ENCODE data around the gene SHISAL2A. TPM values are rescaled to one million over a fixed set of nuclear protein-coding genes. Genes with fewer than 3 reads are reported as not detected.

SHISAL2A gene
- polyA plus RNA-seq (2013, experiment 1 of 2): 1.5 TPM
- polyA plus RNA-seq (2013, experiment 2 of 2): 1.7 TPM

DNA sequence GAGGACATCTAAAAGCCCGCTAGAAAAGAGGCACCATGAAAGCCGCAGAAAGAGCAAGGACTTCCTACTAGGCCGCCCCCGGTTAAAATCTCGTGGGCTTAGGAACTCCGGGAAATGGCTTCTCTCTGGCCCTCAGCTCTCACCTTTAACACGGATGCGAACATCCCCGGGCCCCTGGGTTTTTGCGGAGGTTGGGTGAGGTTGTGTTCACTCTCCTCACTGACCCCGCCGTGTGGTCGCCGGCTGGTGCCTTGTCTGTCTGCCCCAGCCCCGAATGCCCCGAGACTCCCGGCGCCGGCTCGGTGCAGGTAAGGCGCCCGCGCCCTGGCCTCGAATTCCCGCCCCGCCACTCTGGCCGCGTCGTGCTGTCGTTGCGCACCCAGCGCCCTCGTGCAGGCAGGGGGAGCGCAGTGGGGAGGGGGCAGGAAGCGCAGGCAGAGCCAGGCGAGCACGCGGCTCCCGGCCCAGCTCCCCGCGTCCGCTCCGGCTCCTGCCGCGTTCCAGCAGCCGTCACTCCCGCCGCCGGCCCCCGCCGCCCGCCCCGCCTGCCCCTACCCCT is at the start of gene SHISAL2A:
SHISAL2A (plus strand) TSS at position 437 of the 559 bp plus-strand sequence. CDS start 326 bp downstream, outside the sequence.
- DNase-seq (ENCODE audit: low spot score): peak; percentile 23
- H3K79me1 ChIP-seq (ENCODE audit: low read depth, low read length): no peaks in the 10 kb centered on the region
- H3K36me3 ChIP-seq (replicated peaks in 1 of 2; ENCODE audit: control insufficient read depth in 2 of 2, insufficient read depth in 2 of 2, low read length in 2 of 2): no peaks in the 10 kb centered on the region
- no peak within 1 kb of the TSS for H3K27ac ChIP-seq (replicated peaks; ENCODE audit: low read length)
- H2BK15ac ChIP-seq (ENCODE audit: low read length): peak within 1 kb of the TSS; percentile 81
- H3K4me2 ChIP-seq (ENCODE audit: insufficient read depth, low read length, poor library complexity, severe bottlenecking): peak within 1 kb of the TSS; percentile 79
- peak within 1 kb of the TSS in 1 of 2 donors; percentile 70 for H3K4me3 ChIP-seq (ENCODE audit: low read length in 2 of 2)
- H3K4me1 ChIP-seq (ENCODE audit: control insufficient read depth in 2 of 2, insufficient read depth in 1 of 2, low read depth in 1 of 2, low read length in 2 of 2): peaks cover 16 to 27% of the 10 kb centered on the region in 2 donors
- peak within 1 kb of the TSS; percentile 67 for H2BK120ac ChIP-seq (ENCODE audit: low read depth, low read length)
- peak within 1 kb of the TSS; percentile 58 for H3K14ac ChIP-seq (ENCODE audit: low read length)
- H3K18ac ChIP-seq (ENCODE audit: low read length): peak within 1 kb of the TSS; percentile 99
- peak within 1 kb of the TSS; percentile 45 for H3K23ac ChIP-seq (ENCODE audit: low read depth, low read length, poor library complexity)
- peak within 1 kb of the TSS; percentile 91 for H2BK12ac ChIP-seq (ENCODE audit: low read length)
- peak within 1 kb of the TSS; percentile 66 for H4K8ac ChIP-seq (ENCODE audit: low read depth, low read length)
- peak within 1 kb of the TSS; percentile 40 for H4K91ac ChIP-seq (ENCODE audit: low read depth, low read length, poor library complexity)
- H3K9ac ChIP-seq (ENCODE audit: low read depth, low read length, poor library complexity): peak within 1 kb of the TSS; percentile 91
- H2AK5ac ChIP-seq (ENCODE audit: low read depth, low read length): peak within 1 kb of the TSS; percentile 20
- no peak within 1 kb of the TSS for H3K4ac ChIP-seq (ENCODE audit: low read length)
- peaks cover 0 to 32% (median 3%) of the 10 kb centered on the region in 3 experiments for H3K27me3 ChIP-seq (ENCODE audit: control insufficient read depth in 3 of 3, insufficient read depth in 3 of 3, low read depth in 1 of 3, low read length in 3 of 3)
- H2AFZ ChIP-seq (ENCODE audit: low read length): peak within 1 kb of the TSS; percentile 48
- H3K9me3 ChIP-seq (replicated peaks in 1 of 2; ENCODE audit: control insufficient read depth in 2 of 2, insufficient read depth in 1 of 2, low read depth in 1 of 2, low read length in 2 of 2): peaks cover 2 to 5% of the 10 kb centered on the region in 2 donors
- no peak within 1 kb of the TSS for H2BK5ac ChIP-seq (ENCODE audit: low read length)
- WGBS, 2 donors (ENCODE audit: extremely low coverage in 2 of 2, insufficient read length in 2 of 2, insufficient replicate concordance in 1 of 2): no CpG with 5 or more reads among the region's 53 CpGs

DNA sequence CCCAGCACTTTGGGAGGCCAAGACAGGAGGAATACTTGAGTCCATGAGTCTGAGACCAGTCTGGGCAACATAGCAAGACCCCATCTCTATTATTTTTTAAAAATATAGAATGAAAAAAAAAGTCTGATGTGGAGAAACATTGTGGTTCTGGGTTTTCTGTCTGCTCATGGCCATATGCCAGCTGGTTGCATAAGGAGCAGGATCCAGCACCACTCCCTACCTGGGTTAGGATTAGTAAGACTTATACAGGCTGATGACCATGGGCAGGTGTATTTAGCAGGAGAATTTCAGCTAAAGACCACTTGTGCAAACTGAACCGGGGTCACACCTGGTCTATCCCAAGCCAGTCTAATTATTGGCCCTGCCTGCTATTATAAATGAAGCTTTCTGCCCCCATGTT is 47.5 kb upstream of the SHISAL2A start:
- H3K18ac ChIP-seq (ENCODE audit: low read length): no peak overlapping the region
- H2BK5ac ChIP-seq (ENCODE audit: low read length): no peak overlapping the region
- H3K27ac ChIP-seq (replicated peaks; ENCODE audit: low read length): no peak overlapping the region
- no peaks in the 10 kb centered on the region for H3K79me1 ChIP-seq (ENCODE audit: low read depth, low read length)
- H3K27me3 ChIP-seq (ENCODE audit: control insufficient read depth in 3 of 3, insufficient read depth in 3 of 3, low read depth in 1 of 3, low read length in 3 of 3): no peaks in the 10 kb centered on the region
- no peak overlapping the region for H3K4me3 ChIP-seq (ENCODE audit: low read length in 2 of 2)
- no peak overlapping the region for H2BK15ac ChIP-seq (ENCODE audit: low read length)
- H4K8ac ChIP-seq (ENCODE audit: low read depth, low read length): no peak overlapping the region
- no CpG with 5 or more reads among the region's 1 CpG for WGBS, 2 donors (ENCODE audit: extremely low coverage in 2 of 2, insufficient read length in 2 of 2, insufficient replicate concordance in 1 of 2)
- no peak overlapping the region for H3K4ac ChIP-seq (ENCODE audit: low read length)
- no peaks in the 10 kb centered on the region for H3K9me3 ChIP-seq (replicated peaks in 1 of 2; ENCODE audit: control insufficient read depth in 2 of 2, insufficient read depth in 1 of 2, low read depth in 1 of 2, low read length in 2 of 2)
- H3K4me2 ChIP-seq (ENCODE audit: insufficient read depth, low read length, poor library complexity, severe bottlenecking): no peak overlapping the region
- H2BK12ac ChIP-seq (ENCODE audit: low read length): no peak overlapping the region
- no peak overlapping the region for H2AK5ac ChIP-seq (ENCODE audit: low read depth, low read length)
- H3K23ac ChIP-seq (ENCODE audit: low read depth, low read length, poor library complexity): no peak overlapping the region
- DNase-seq (ENCODE audit: low spot score): no peak
- no peak overlapping the region for H2BK120ac ChIP-seq (ENCODE audit: low read depth, low read length)
- H3K4me1 ChIP-seq (ENCODE audit: control insufficient read depth in 2 of 2, insufficient read depth in 1 of 2, low read depth in 1 of 2, low read length in 2 of 2): peaks cover 15 to 20% of the 10 kb centered on the region in 2 donors
- H2AFZ ChIP-seq (ENCODE audit: low read length): no peak overlapping the region
- H4K91ac ChIP-seq (ENCODE audit: low read depth, low read length, poor library complexity): no peak overlapping the region
- no peaks in the 10 kb centered on the region for H3K36me3 ChIP-seq (replicated peaks in 1 of 2; ENCODE audit: control insufficient read depth in 2 of 2, insufficient read depth in 2 of 2, low read length in 2 of 2)
- H3K14ac ChIP-seq (ENCODE audit: low read length): no peak overlapping the region
- no peak overlapping the region for H3K9ac ChIP-seq (ENCODE audit: low read depth, low read length, poor library complexity)

DNA sequence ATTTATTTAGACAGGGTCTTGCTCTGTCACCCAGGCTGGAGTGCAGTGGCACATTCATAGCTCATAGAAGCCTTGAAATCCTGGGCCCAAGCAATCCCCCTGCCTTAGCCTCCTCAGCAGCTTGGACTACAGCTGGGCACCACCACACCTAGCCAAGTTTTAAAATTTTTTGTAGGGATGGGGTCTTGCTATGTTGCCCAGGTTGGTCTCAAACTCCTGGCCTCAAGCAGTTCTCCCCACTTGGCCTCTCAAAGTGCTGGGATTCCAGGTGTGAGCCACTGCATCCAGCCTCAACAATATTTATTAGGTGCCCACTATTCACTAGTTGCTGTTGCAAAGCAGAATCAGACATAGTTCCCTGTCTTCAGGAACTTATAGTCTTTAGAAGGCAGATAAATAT is 44.9 kb upstream of the SHISAL2A start:
- no peak overlapping the region for H3K4ac ChIP-seq (ENCODE audit: low read length)
- no peak overlapping the region for H3K4me3 ChIP-seq (ENCODE audit: low read length in 2 of 2)
- peak overlapping the region; percentile 47 for H2AK5ac ChIP-seq (ENCODE audit: low read depth, low read length)
- no peaks in the 10 kb centered on the region for H3K36me3 ChIP-seq (replicated peaks in 1 of 2; ENCODE audit: control insufficient read depth in 2 of 2, insufficient read depth in 2 of 2, low read length in 2 of 2)
- H3K27ac ChIP-seq (replicated peaks; ENCODE audit: low read length): no peak overlapping the region
- no peaks in the 10 kb centered on the region for H3K9me3 ChIP-seq (replicated peaks in 1 of 2; ENCODE audit: control insufficient read depth in 2 of 2, insufficient read depth in 1 of 2, low read depth in 1 of 2, low read length in 2 of 2)
- H3K4me1 ChIP-seq (ENCODE audit: control insufficient read depth in 2 of 2, insufficient read depth in 1 of 2, low read depth in 1 of 2, low read length in 2 of 2): peaks cover 19 to 24% of the 10 kb centered on the region in 2 donors
- no peaks in the 10 kb centered on the region for H3K79me1 ChIP-seq (ENCODE audit: low read depth, low read length)
- no peak overlapping the region for H2AFZ ChIP-seq (ENCODE audit: low read length)
- no peak for DNase-seq (ENCODE audit: low spot score)
- no peak overlapping the region for H2BK15ac ChIP-seq (ENCODE audit: low read length)
- no peak overlapping the region for H3K14ac ChIP-seq (ENCODE audit: low read length)
- no peak overlapping the region for H3K9ac ChIP-seq (ENCODE audit: low read depth, low read length, poor library complexity)
- H2BK5ac ChIP-seq (ENCODE audit: low read length): no peak overlapping the region
- H2BK12ac ChIP-seq (ENCODE audit: low read length): no peak overlapping the region
- H3K27me3 ChIP-seq (ENCODE audit: control insufficient read depth in 3 of 3, insufficient read depth in 3 of 3, low read depth in 1 of 3, low read length in 3 of 3): no peaks in the 10 kb centered on the region
- no peak overlapping the region for H3K18ac ChIP-seq (ENCODE audit: low read length)
- H4K8ac ChIP-seq (ENCODE audit: low read depth, low read length): no peak overlapping the region
- no peak overlapping the region for H4K91ac ChIP-seq (ENCODE audit: low read depth, low read length, poor library complexity)
- no peak overlapping the region for H3K23ac ChIP-seq (ENCODE audit: low read depth, low read length, poor library complexity)
- no peak overlapping the region for H2BK120ac ChIP-seq (ENCODE audit: low read depth, low read length)
- H3K4me2 ChIP-seq (ENCODE audit: insufficient read depth, low read length, poor library complexity, severe bottlenecking): no peak overlapping the region

DNA sequence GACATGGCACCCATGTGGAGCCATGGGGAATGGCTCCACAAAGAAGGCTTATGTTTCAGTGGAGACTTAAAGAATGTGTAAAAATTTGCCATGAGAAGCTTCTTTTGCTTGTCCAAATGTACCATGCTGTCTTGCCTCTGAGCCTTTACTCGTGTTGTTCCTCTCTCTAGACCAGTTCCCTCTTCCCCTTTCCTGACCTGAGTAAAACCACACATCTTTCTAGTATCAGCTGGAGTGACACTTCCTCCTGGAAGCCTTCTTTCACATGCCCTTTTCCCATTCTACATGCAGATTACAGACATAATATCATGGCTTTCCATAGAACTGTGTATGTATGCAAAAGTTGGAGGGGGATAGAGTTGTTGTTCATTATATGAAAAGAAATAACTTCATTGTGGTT is 44.4 kb upstream of the SHISAL2A start:
- H2AFZ ChIP-seq (ENCODE audit: low read length): peak overlapping the region; percentile 51
- no peak overlapping the region for H3K4me3 ChIP-seq (ENCODE audit: low read length in 2 of 2)
- no peaks in the 10 kb centered on the region for H3K79me1 ChIP-seq (ENCODE audit: low read depth, low read length)
- H3K18ac ChIP-seq (ENCODE audit: low read length): no peak overlapping the region
- H3K9ac ChIP-seq (ENCODE audit: low read depth, low read length, poor library complexity): no peak overlapping the region
- no peak overlapping the region for H4K8ac ChIP-seq (ENCODE audit: low read depth, low read length)
- H3K14ac ChIP-seq (ENCODE audit: low read length): no peak overlapping the region
- H3K36me3 ChIP-seq (replicated peaks in 1 of 2; ENCODE audit: control insufficient read depth in 2 of 2, insufficient read depth in 2 of 2, low read length in 2 of 2): no peaks in the 10 kb centered on the region
- H3K9me3 ChIP-seq (replicated peaks in 1 of 2; ENCODE audit: control insufficient read depth in 2 of 2, insufficient read depth in 1 of 2, low read depth in 1 of 2, low read length in 2 of 2): no peaks in the 10 kb centered on the region
- no peak for DNase-seq (ENCODE audit: low spot score)
- no peak overlapping the region for H2BK5ac ChIP-seq (ENCODE audit: low read length)
- H2BK15ac ChIP-seq (ENCODE audit: low read length): no peak overlapping the region
- H4K91ac ChIP-seq (ENCODE audit: low read depth, low read length, poor library complexity): no peak overlapping the region
- no peaks in the 10 kb centered on the region for H3K27me3 ChIP-seq (ENCODE audit: control insufficient read depth in 3 of 3, insufficient read depth in 3 of 3, low read depth in 1 of 3, low read length in 3 of 3)
- no peak overlapping the region for H2BK120ac ChIP-seq (ENCODE audit: low read depth, low read length)
- H3K4me2 ChIP-seq (ENCODE audit: insufficient read depth, low read length, poor library complexity, severe bottlenecking): no peak overlapping the region
- no CpG with 5 or more reads among the region's 1 CpG for WGBS, 2 donors (ENCODE audit: extremely low coverage in 2 of 2, insufficient read length in 2 of 2, insufficient replicate concordance in 1 of 2)
- H3K4ac ChIP-seq (ENCODE audit: low read length): no peak overlapping the region
- H3K4me1 ChIP-seq (ENCODE audit: control insufficient read depth in 2 of 2, insufficient read depth in 1 of 2, low read depth in 1 of 2, low read length in 2 of 2): peaks cover 19 to 24% of the 10 kb centered on the region in 2 donors
- peak overlapping the region; percentile 5 for H3K27ac ChIP-seq (replicated peaks; ENCODE audit: low read length)
- H2BK12ac ChIP-seq (ENCODE audit: low read length): no peak overlapping the region
- no peak overlapping the region for H3K23ac ChIP-seq (ENCODE audit: low read depth, low read length, poor library complexity)
- H2AK5ac ChIP-seq (ENCODE audit: low read depth, low read length): no peak overlapping the region

All from neuronal stem cell (in vitro differentiated cells).